ENCODE data around the gene PCMTD2. TPM values are rescaled to one million over a fixed set of nuclear protein-coding genes. Genes with fewer than 3 reads are reported as not detected.
A peak's percentile ranks its signal among the peaks of the same experiment; 100 is the strongest.
"Not testable (repeated sequence)": the region's sequence is repeated elsewhere in the genome, so short reads cannot be mapped to it uniquely, and the experiment has no call there.

Gene PCMTD2
- total RNA-seq, 2 donors from 2014 or later, result 54.9 to 76.4 TPM

GRCh38 chr20:64222851-64223525 lies 32.6 kb upstream of the PCMTD2 start:
- DNase-seq, result no peak
- intact Hi-C loops (cut with DNase I), result no loop called here
- peak in 1 of 2 donors; percentile 14 for ATAC-seq

DNA sequence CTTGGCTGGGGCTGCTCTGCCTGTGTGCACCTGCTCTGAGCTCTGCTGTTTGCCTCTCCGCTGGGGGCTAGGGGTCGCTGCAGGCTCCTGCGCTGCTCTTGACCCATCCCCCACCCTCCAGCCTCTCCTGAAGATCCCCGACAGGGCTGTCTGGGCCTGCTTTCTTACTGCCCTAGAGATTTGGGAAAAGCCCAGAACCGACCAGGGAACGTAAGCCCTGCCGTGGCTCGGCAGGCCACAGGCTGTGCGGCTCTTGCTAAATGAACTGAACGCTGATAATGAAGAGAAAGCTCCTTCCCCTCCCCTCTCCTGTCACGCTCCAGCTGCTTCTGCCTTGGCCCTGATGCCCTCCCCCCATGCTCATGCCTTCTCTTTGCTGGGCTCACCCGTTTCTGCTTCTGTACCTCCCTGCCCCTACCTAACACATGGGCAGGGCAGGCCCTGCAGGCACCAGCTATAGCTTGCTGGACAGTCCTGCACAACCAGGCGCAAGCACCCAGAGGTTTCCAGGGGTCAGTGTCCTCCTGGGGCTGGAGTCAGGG lies 32.0 kb upstream of the PCMTD2 start:
- DNase-seq, result peak; percentile 44
- ATAC-seq, result peak; percentile 72 to 76
- intact Hi-C loops (cut with DNase I), result no loop called here

- ATAC-seq (peak; percentile 64 to 74), DNase-seq (no peak)
- intact Hi-C loops (cut with DNase I), result no loop called here
Measured at GRCh38 chr20:64224351-64225170, 31.0 kb upstream of the PCMTD2 start.

GRCh38 chr20:64225171-64225595 lies 30.4 kb upstream of the PCMTD2 start:
- intact Hi-C loops (cut with DNase I), result no loop called here
- no peak for DNase-seq
- no peak for ATAC-seq

GRCh38 chr20:64225828-64226598 lies 29.5 kb upstream of the PCMTD2 start:
- intact Hi-C loops (cut with DNase I), result no loop called here
- ATAC-seq, result no peak

DNA sequence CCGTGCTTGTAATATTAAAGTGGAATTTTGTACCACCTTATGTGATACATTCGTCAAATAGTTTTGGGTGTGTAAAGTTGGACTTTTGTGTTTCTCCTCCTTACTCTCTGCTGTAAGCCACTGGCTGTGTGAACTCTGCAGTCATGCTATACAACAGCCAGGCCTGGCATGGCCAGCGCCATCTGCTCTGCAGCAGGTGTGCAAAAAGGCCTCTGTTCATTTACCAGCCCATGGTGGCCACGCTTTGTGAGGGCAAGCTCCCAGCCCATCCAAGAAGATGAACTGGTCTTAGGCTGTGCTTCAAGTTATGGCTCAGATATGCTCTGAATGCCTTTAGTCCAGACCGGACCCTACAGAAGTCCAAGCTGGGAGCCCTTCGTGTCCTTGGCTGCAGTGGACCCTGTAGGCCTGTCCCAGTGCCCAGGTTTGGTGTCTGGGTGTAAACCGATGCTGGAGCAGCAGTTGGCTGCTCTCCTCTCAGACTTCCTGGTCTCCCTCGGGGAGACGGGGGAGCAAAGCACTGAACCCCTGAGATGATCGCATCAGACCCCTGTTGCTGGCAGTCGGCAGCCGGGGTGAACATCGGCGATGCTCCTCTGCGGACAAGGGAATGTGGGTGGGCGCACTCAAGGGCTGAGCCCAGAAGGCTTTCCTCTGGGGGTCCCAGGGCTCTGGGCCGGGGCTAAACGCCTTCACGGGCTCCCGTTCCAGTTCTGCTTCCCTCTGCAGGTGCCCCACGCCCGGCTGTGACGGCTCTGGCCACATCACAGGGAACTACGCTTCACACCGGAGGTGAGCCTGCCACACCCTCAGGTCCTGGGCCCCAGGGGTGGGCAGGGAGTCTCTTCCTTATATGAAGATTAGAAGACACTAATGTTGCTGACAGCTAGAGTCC lies 28.6 kb upstream of the PCMTD2 start:
- intact Hi-C loops (cut with DNase I), result no loop called here
- no peak for DNase-seq
- no peak for ATAC-seq

More at GRCh38 chr20:64225828-64226598, 29.5 kb upstream of the PCMTD2 start:
- no peak for DNase-seq

- no peak for DNase-seq
- intact Hi-C loops (cut with DNase I), result no loop called here
- ATAC-seq, result no peak
Measured at GRCh38 chr20:64228086-64228653, 27.4 kb upstream of the PCMTD2 start.

DNA sequence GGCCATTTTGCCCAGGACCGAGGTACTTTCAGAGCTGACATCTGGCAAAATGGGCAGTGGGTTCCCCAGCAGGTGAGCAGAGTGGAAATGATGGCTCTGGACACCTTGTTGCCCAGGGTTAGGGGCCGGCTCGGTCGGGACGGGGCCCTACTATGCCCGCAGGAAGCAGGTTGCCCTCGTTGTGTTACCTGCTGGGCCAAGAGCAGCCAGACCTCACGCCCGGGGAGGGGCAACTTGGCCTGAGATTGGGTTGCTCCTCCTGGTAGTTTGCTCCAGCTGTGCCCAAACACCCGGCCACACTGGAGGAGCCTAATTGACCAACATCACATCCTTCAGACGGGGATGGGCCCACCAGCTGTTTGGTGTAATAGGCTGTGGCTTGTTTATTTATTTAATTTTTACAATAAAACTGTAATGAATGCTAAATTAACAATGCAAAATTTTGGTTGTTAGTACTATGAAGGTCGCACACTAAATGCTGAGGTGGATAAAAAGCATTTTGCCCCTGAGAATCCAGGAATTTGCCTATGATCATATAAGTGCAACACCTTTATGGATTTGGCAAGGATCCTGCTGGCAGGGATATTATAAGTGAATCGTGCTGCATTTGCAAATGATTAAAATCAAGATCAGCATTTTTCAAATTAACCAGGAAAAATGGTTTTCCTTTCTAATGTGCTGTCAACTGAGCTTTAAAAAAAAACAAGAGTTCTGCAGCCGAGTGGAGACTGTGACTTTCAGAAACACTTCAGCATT lies 26.6 kb upstream of the PCMTD2 start:
- ATAC-seq (no peak), DNase-seq (no peak)
- intact Hi-C loops (cut with DNase I), result no loop called here

DNA sequence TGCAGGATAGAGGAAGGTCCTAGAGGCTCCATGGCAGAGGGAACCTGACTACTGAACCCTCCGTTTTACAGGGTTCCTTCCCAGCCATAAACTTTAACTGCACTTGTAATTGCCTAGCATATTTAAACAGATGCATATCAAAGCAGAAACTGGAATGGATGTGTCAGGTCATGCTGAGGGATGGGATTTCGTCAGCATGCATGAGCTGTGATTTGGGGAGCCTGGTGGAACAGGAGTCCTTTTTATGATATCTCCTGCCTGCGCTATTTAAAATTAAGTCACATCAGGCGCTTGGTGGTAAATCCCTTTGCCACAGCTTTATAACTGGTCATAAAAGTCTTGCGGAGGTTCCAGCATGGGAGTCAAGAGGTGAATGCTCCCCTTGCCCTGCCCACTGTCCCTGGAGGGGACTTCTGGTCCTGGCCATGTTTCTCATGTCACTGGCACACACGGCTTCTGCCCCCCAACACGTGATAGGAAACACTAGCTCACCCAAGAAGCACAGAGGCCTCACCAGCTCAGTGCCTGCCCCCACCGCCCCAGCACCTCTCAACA lies 26.0 kb upstream of the PCMTD2 start:
- intact Hi-C loops (cut with DNase I), result no loop called here
- ATAC-seq (no peak), DNase-seq (no peak)

DNA sequence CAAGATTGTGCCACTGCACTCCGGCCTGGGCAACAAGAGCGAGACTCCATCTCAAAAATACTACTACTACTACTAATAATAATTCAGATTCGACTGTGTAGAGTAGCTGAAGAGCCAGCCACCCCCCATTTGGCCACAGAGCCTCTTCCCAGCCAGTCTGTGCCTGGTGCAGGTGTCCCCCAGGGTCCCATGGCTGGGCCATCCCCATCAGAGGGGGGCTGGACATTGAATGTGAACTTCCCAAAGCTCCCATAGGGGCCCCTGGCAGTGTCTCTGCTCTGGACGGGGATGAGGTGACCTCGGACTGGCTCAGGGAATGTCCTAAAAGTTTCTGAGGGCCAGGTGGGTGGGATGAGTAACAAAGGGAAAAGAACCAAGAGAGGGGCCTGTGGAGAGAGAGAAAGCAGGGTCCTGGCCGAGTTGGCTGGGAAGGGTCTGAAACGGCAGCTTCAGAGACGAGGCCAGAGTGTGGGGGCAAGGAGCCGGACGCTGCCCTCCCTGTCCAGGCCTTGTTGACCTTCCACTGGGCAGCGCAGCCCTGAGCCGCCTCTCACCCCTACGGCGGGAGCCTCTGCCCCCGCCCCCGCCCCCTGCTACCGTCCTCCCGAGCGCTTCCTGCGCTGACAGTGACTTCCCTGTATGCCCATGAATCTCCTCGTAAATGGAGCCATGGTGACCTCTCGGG lies 24.9 kb upstream of the PCMTD2 start:
- DNase-seq, result no peak
- no peak for ATAC-seq
- intact Hi-C loops (cut with DNase I), result no loop called here

DNA sequence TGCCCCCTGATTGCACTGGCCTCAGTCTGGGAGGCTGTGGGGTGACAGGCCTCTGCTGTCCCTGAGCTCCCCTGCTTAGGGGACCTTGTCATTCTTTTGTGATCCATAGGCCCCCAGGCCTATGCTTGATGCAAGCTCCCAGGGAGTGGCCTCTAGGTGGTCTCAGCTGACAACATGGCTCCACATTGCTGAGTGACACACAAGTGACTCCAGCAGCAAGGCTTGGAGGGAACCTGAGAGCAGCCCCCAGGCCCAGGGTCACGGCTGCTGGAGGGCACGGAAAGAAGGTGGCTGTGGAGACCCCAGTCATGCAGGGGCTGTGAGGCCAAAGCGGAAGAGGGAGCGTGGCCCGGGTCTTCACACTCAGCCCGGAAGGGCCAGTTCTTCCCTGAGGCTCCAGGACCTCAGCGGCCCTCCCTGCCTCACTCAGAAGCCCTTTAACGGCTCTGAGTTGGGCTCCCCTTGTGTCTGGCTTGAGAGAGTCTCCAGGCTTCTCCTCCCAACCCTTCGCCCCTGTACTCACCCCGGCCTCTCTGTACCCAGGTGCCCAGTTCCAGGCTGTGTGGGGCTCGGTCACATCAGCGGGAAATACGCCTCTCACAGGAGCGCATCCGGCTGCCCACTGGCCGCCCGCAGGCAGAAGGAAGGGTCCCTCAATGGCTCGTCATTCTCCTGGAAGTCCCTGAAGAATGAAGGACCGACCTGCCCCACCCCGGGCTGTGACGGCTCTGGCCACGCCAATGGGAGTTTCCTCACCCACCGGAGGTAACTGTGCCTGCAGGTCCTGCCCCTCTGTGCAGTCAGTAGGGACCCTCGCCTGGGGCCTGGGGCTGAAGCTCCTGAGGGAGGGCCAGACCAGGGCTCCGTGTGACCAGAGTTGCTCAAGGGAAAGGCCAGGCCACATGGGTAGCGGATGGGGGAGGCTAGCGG lies 23.7 kb upstream of the PCMTD2 start:
- intact Hi-C loops (cut with DNase I), result no loop called here
- DNase-seq, result no peak
- no peak for ATAC-seq

DNA sequence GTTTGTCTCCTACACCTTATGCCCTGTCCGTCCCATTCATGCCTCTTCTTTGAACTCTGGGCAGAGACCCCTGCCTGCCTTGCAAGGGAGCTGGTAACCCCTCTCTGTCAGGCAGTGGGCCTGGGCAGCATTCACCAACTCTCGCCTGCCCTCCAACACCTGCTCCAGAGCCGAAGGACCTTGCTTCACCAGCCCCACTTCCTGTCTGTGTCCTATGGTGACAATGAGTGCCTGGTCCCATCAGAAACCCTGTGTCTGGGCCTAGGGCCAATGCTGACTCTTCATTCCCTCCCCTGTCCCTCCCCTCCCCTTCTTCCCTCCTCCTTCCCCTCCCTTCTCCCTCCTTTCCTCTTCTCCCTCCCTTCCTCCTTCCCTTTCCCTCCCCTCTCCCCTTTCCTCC lies 22.8 kb upstream of the PCMTD2 start:
- DNase-seq (peak; percentile 51), ATAC-seq (peak; percentile 67 to 83)
- intact Hi-C loops (cut with DNase I), result no loop called here

GRCh38 chr20:64233725-64234124 lies 21.8 kb upstream of the PCMTD2 start:
- ATAC-seq (peak; percentile 91 to 93), DNase-seq (peak; percentile 76)
- intact Hi-C loops (cut with DNase I), result no loop called here

DNA sequence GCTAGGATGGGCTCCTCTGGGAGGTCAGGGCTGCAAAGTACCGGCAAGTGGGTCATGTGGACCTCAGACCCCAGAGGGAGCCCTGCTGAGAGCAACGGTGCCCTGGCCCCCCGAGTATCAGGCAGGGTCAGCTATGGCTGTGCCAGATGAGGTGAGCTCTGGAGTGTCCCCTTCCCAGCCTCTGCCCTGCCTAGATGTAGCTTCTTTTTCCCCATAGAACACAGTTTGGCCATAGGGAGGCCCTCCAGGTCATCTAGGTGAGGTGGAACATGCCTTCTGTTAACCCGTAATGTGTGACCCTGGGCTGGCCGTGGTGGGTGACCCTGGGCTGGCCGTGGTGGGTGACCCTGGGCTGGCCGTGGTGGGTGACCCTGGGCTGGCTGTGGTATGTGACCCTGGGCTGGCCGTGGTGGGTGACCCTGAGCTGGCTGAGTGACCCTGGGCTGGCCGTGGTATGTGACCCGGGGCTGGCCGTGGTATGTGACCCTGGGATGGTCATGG lies 21.2 kb upstream of the PCMTD2 start:
- DNase-seq (peak; percentile 4), ATAC-seq (no peak)
- intact Hi-C loops (cut with DNase I), result no loop called here

DNA sequence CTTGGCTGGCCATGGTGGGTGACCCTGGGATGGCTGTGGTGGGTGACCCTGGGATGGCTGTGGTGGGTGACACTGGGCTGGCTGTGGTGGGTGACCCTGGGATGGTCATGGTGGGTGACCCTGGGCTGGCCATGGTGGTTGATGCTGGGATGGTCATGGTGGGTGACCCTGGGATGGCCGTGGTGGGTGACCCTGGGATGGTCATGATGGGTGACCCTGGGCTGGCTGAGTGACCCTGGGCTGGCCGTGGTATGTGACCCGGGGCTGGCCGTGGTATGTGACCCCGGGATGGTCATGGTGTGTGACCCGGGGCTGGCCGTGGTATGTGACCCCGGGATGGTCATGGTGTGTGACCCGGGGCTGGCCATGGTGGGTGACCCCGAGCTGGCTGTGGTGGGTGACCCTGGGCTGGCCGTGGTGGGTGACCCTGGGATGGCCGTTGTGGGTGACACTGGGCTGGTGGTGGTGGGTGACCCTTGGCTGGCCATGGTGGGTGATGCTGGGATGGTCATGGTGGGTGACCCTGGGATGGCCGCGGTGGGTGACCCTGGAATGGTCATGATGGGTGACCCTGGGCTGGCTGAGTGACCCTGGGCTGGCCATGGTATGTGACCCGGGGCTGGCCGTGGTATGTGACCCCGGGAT lies 20.5 kb upstream of the PCMTD2 start:
- intact Hi-C loops (cut with DNase I); ATAC-seq; DNase-seq: not testable (repeated sequence)

Data from left cardiac atrium (tissue), 4 donors.